WERI-Rb-1 (cell line): ENCODE data around the gene ADARB1.
A peak's percentile ranks its signal among the peaks of the same experiment; 100 is the strongest.

Source experiments
- DNase-seq: peaks from one replicate; pipeline ENCODE4 v3.0.0-alpha.2; 2020
- H3K27ac ChIP-seq: fragments of 250-450 bp; sonication (Bioruptor Pico); 2 replicates; pipeline ENCODE4 v1.5.1; 2020; ENCODE audit warnings: mild to moderate bottlenecking, moderate library complexity
- H3K27me3 ChIP-seq: fragments of 250-450 bp; sonication (Bioruptor Pico); 2 replicates; pipeline ENCODE4 v1.5.1; 2021; ENCODE audit warnings: mild to moderate bottlenecking, low read depth, moderate library complexity; ENCODE audit not compliant: insufficient read depth, severe bottlenecking
- H3K36me3 ChIP-seq: fragments of 250-450 bp; sonication (Bioruptor Pico); 2 replicates; pipeline ENCODE4 v1.5.1; 2020; ENCODE audit warnings: mild to moderate bottlenecking, moderate library complexity
- H3K4me3 ChIP-seq: 2 replicates; pipeline ENCODE4 v1.5.1; 2011; ENCODE audit warnings: low read depth, mild to moderate bottlenecking, control low read depth, low read length
- H3K9me3 ChIP-seq: fragments of 250-450 bp; sonication (Bioruptor Pico); 2 replicates; pipeline ENCODE4 v1.5.1; 2021; ENCODE audit warnings: mild to moderate bottlenecking, moderate library complexity; ENCODE audit not compliant: severe bottlenecking
- CTCF ChIP-seq: IDR thresholded peaks from 2 replicates; pipeline ENCODE4 v1.5.1; 2011; ENCODE audit warnings: low read depth, mild to moderate bottlenecking, control low read depth, inconsistent platforms, low read length

ADARB1 gene

GRCh38 chr21:45241357-45241756, 167.0 kb downstream of the ADARB1 start:
- Histone ChIP-seq H3K27ac (no peak overlapping the region), H3K4me3 (no peak overlapping the region), H3K9me3 (peaks cover 13% of the 10 kb centered on the region), H3K27me3 (no peaks in the 10 kb centered on the region), H3K36me3 (no peaks in the 10 kb centered on the region)
- TF ChIP-seq CTCF: no peak
- peak; percentile 3 for DNase-seq

- no peak overlapping the region for H3K27ac ChIP-seq
- no peak for TF ChIP-seq CTCF
- H3K27me3 ChIP-seq: no peaks in the 10 kb centered on the region
- peaks cover 10% of the 10 kb centered on the region for H3K9me3 ChIP-seq
- H3K4me3 ChIP-seq: no peak overlapping the region
- no peaks in the 10 kb centered on the region for H3K36me3 ChIP-seq
- no peak for DNase-seq
These were observed 169.2 kb downstream of the ADARB1 start for GRCh38 chr21:45243603-45244002.

GRCh38 chr21:45244799-45245340, 170.5 kb downstream of the ADARB1 start:
- H3K4me3 ChIP-seq: no peak overlapping the region
- DNase-seq: peak; percentile 4
- no peaks in the 10 kb centered on the region for H3K36me3 ChIP-seq
- no peaks in the 10 kb centered on the region for H3K27me3 ChIP-seq
- peaks cover 10% of the 10 kb centered on the region for H3K9me3 ChIP-seq
- no peak overlapping the region for H3K27ac ChIP-seq
- TF ChIP-seq CTCF: no peak

GRCh38 chr21:45246386-45247320, 172.3 kb downstream of the ADARB1 start:
- peaks cover 10% of the 10 kb centered on the region for H3K9me3 ChIP-seq
- H3K27ac ChIP-seq: no peak overlapping the region
- no peaks in the 10 kb centered on the region for H3K27me3 ChIP-seq
- peak; percentile 5 for DNase-seq
- H3K4me3 ChIP-seq: no peak overlapping the region
- H3K36me3 ChIP-seq: no peaks in the 10 kb centered on the region
- TF ChIP-seq CTCF: no peak

- TF ChIP-seq CTCF: no peak
- H3K27ac ChIP-seq: peak overlapping the region; percentile 47; the same call in 1 of the 2 replicates
- peak overlapping the region; percentile 15 for H3K4me3 ChIP-seq
These were observed 174.0 kb downstream of the ADARB1 start for GRCh38 chr21:45248301-45248892.

More at GRCh38 chr21:45248301-45248892, 174.0 kb downstream of the ADARB1 start:
- no peak for DNase-seq
- peaks cover 6% of the 10 kb centered on the region for H3K9me3 ChIP-seq
- H3K36me3 ChIP-seq: no peaks in the 10 kb centered on the region
- no peaks in the 10 kb centered on the region for H3K27me3 ChIP-seq
